CD4-positive, alpha-beta T cell (primary cell): ENCODE results near the gene PLCL2. TPM values are rescaled to one million over a fixed set of nuclear protein-coding genes. Genes with fewer than 3 reads are reported as not detected.

ENCODE experiments used
- ATAC-seq: fragments of 200-7000 bp; cut with Tn5 transposase; one replicate; pipeline ENCODE4 v1.10.0; 2022; ENCODE audit warnings: mild to moderate bottlenecking; ENCODE audit not compliant: poor library complexity
- CTCF ChIA-PET: fragments of 350-600 bp; sonication (Branson Sonifier 250); formaldehyde crosslinking; loops from one replicate; lab custom pipeline; 2021; ENCODE audit warnings: antibody characterized with exemption, inconsistent platforms; lab: Charles Lee
- POLR2A ChIA-PET: fragments of 350-600 bp; sonication (Branson Sonifier 250); formaldehyde crosslinking; loops from one replicate; lab custom pipeline; 2021; ENCODE audit warnings: antibody characterized with exemption, inconsistent platforms; lab: Charles Lee
- DNase-seq, 14 experiments: peaks; one replicate each; pipeline ENCODE4 v3.0.0-alpha.2; 2013 to 2020; ENCODE audit warnings: mixed read lengths in 2 of 14
- H3K27ac ChIP-seq, 2 donors: one replicate each; pipeline versions ENCODE4 v1.5.1 to v1.7.0; 2013; ENCODE audit warnings: low read length in 2 of 2, low read depth in 1 of 2, mild to moderate bottlenecking in 1 of 2
- H3K27me3 ChIP-seq, 2 experiments: 1 replicate in 1 of 2; 2 replicates in 1 of 2; pipeline versions ENCODE4 v1.6.1 to v1.7.0; 2013; ENCODE audit warnings: low read length in 2 of 2, control low read depth in 1 of 2, mild to moderate bottlenecking in 1 of 2, moderate library complexity in 1 of 2; ENCODE audit not compliant: insufficient read depth in 2 of 2, control insufficient read depth in 1 of 2
- H3K36me3 ChIP-seq: one replicate; pipeline ENCODE4 v1.6.1; 2013; ENCODE audit warnings: low read length, control low read depth; ENCODE audit not compliant: insufficient read depth
- H3K4me1 ChIP-seq: one replicate; pipeline ENCODE4 v1.6.1; 2013; ENCODE audit warnings: low read length, control low read depth; ENCODE audit not compliant: insufficient read depth
- H3K4me3 ChIP-seq: one replicate; pipeline ENCODE4 v1.5.1; 2013; ENCODE audit warnings: mild to moderate bottlenecking, low read length, moderate library complexity
- H3K9me3 ChIP-seq, 2 experiments: 1 replicate in 1 of 2; 2 replicates in 1 of 2; pipeline versions ENCODE4 v1.6.1 to v1.7.0; 2013; ENCODE audit warnings: low read length in 2 of 2, mild to moderate bottlenecking in 2 of 2, control low read depth in 1 of 2, moderate library complexity in 1 of 2; ENCODE audit not compliant: control insufficient read depth in 1 of 2, insufficient read depth in 1 of 2
- H3K27ac Mint-ChIP-seq: one replicate; pipeline ENCODE4 v1.8.0; 2020; ENCODE audit warnings: mixed read lengths
- H3K27me3 Mint-ChIP-seq: one replicate; pipeline ENCODE4 v1.8.0; 2021; ENCODE audit warnings: mixed read lengths
- H3K36me3 Mint-ChIP-seq: one replicate; pipeline ENCODE4 v1.8.0; 2021; ENCODE audit warnings: low read depth, mixed read lengths
- H3K4me1 Mint-ChIP-seq: one replicate; pipeline ENCODE4 v1.8.0; 2021; ENCODE audit warnings: low read depth, mixed read lengths
- H3K4me3 Mint-ChIP-seq: one replicate; pipeline ENCODE4 v1.8.0; 2020; ENCODE audit warnings: mild to moderate bottlenecking, mixed read lengths
- H3K9me3 Mint-ChIP-seq: one replicate; pipeline ENCODE4 v1.8.0; 2020; ENCODE audit warnings: mixed read lengths
- CTCF ChIP-seq: fragments of 200-600 bp; IDR thresholded peaks from one replicate; pipeline ENCODE4 v1.8.0; 2022; ENCODE audit warnings: antibody characterized with exemption, mild to moderate bottlenecking
- intact Hi-C, 2 experiments: fragments of 100-400 bp; cut with DNase I in 1 of 2; cut with micrococcal nuclease in 1 of 2; formaldehyde crosslinking; loops; one replicate each; pipeline versions ENCODE4 v1.15.1 to v1.9.0; 2023 to 2025; cut with DNase I, micrococcal nuclease
- total RNA-seq, 174 experiments: library from RNA in 2 of 174; stranded (reverse) in 2 of 174; gene quantifications; one replicate each; pipeline ENCODE4 v1.2.3 and lab custom pipeline; 2021 to 2026

PLCL2 gene
- total RNA-seq, 2 experiments from 2014 or later = 35.1 to 36.3 TPM

GRCh38 chr3:17038141-17038540 lies 153.4 kb downstream of the PLCL2 start:
- no peak for DNase-seq
- H3K27me3 ChIP-seq = no peaks in the 10 kb centered on the region
- Mint-ChIP-seq H3K27ac (no peak overlapping the region), H3K36me3 (peaks cover 51% of the 10 kb centered on the region), H3K27me3 (no peaks in the 10 kb centered on the region), H3K4me1 (peaks cover 50% of the 10 kb centered on the region), H3K4me3 (no peak overlapping the region), H3K9me3 (no peaks in the 10 kb centered on the region)
- H3K4me3 ChIP-seq = no peak overlapping the region
- peaks cover 4% of the 10 kb centered on the region for H3K4me1 ChIP-seq
- ATAC-seq = no peak
- no peak for TF ChIP-seq CTCF
- no peak overlapping the region for H3K27ac ChIP-seq
- intact Hi-C loops = loop anchor here in 1 of 2 experiments (10.0 kb wide), 2 partner anchors 213 to 433 kb away; partner anchors contain the start of gene DAZL
- CTCF ChIA-PET = no interaction called here
- POLR2A ChIA-PET = no interaction called here
- no peaks in the 10 kb centered on the region for H3K9me3 ChIP-seq
- H3K36me3 ChIP-seq = peaks cover 24% of the 10 kb centered on the region

GRCh38 chr3:17038900-17039553 lies 154.3 kb downstream of the PLCL2 start:
- CTCF ChIA-PET = interaction anchor here (0.7 kb wide), 1 partner anchor 210 kb away, joined by 3 read pairs; no protein-coding TSS in a partner anchor
- intact Hi-C loops = loop anchor here in 1 of 2 experiments (10.0 kb wide), 2 partner anchors 214 to 434 kb away; partner anchors contain the start of gene DAZL
- no peak overlapping the region for H3K27ac ChIP-seq

GRCh38 chr3:17039594-17039993 lies 154.8 kb downstream of the PLCL2 start:
- no peak overlapping the region for H3K4me3 ChIP-seq
- TF ChIP-seq CTCF = no peak
- H3K4me3 Mint-ChIP-seq = no peak overlapping the region
- H3K27ac Mint-ChIP-seq = no peak overlapping the region
- H3K9me3 Mint-ChIP-seq = no peaks in the 10 kb centered on the region
- intact Hi-C loops = loop anchor here in 1 of 2 experiments (10.0 kb wide), 2 partner anchors 215 to 435 kb away; partner anchors contain the start of gene DAZL
- CTCF ChIA-PET = interaction anchor here (0.7 kb wide), 1 partner anchor 211 kb away, joined by 3 read pairs; no protein-coding TSS in a partner anchor
- peaks cover 6% of the 10 kb centered on the region for H3K4me1 ChIP-seq
- peaks cover 58% of the 10 kb centered on the region for H3K36me3 Mint-ChIP-seq
- H3K27me3 Mint-ChIP-seq = no peaks in the 10 kb centered on the region
- POLR2A ChIA-PET = no interaction called here
- peaks cover 48% of the 10 kb centered on the region for H3K4me1 Mint-ChIP-seq
- no peak overlapping the region for H3K27ac ChIP-seq
- H3K27me3 ChIP-seq = no peaks in the 10 kb centered on the region
- DNase-seq = peak in 3 of 14 experiments; percentile 17 to 33 (median 21)
- peak; percentile 62 for ATAC-seq
- H3K9me3 ChIP-seq = no peaks in the 10 kb centered on the region
- peaks cover 34% of the 10 kb centered on the region for H3K36me3 ChIP-seq

More at GRCh38 chr3:17038900-17039553, 154.3 kb downstream of the PLCL2 start:
- ATAC-seq (no peak), DNase-seq (no peak)
- peaks cover 48% of the 10 kb centered on the region for H3K4me1 Mint-ChIP-seq
- no peak overlapping the region for H3K4me3 Mint-ChIP-seq
- H3K27ac Mint-ChIP-seq = no peak overlapping the region
- H3K36me3 Mint-ChIP-seq = peaks cover 53% of the 10 kb centered on the region
- no peak for TF ChIP-seq CTCF
- Histone ChIP-seq H3K27me3 (no peaks in the 10 kb centered on the region), H3K4me1 (peaks cover 5% of the 10 kb centered on the region), H3K36me3 (peaks cover 30% of the 10 kb centered on the region), H3K9me3 (no peaks in the 10 kb centered on the region), H3K4me3 (no peak overlapping the region)
- H3K27me3 Mint-ChIP-seq = no peaks in the 10 kb centered on the region
- H3K9me3 Mint-ChIP-seq = no peaks in the 10 kb centered on the region
- POLR2A ChIA-PET = interaction anchor here (0.6 kb wide), 1 partner anchor 14 kb away, joined by 3 read pairs; no protein-coding TSS in a partner anchor
